Activated naive CD4-positive, alpha-beta T cell treated with anti-CD3 and anti-CD28 coated beads, Interleukin-2, amount 10 ng/mL, durations not matched to agents 7 days and 5 days (primary cell): ENCODE data around the gene SSR3.

ENCODE experiments used
- CTCF ChIA-PET: fragments of 350-600 bp; sonication (Branson Sonifier 250); formaldehyde crosslinking; loops from one replicate; lab custom pipeline; 2021; ENCODE audit warnings: antibody characterized with exemption; lab: Charles Lee
- DNase-seq: peaks from one replicate; pipeline ENCODE4 v3.0.0-alpha.2; 2020
- H3K27ac Mint-ChIP-seq: one replicate; pipeline ENCODE4 v1.8.0; 2021; ENCODE audit warnings: mild to moderate bottlenecking, moderate library complexity, mixed read lengths
- H3K27me3 Mint-ChIP-seq: one replicate; pipeline ENCODE4 v1.8.0; 2021; ENCODE audit warnings: mild to moderate bottlenecking, mixed read lengths
- H3K36me3 Mint-ChIP-seq: one replicate; pipeline ENCODE4 v1.8.0; 2021; ENCODE audit warnings: mixed read lengths
- H3K4me1 Mint-ChIP-seq: one replicate; pipeline ENCODE4 v1.8.0; 2021; ENCODE audit warnings: mixed read lengths
- H3K4me3 Mint-ChIP-seq: one replicate; pipeline ENCODE4 v1.8.0; 2021; ENCODE audit warnings: mild to moderate bottlenecking, moderate library complexity, mixed read lengths
- H3K9me3 Mint-ChIP-seq: one replicate; pipeline ENCODE4 v1.8.0; 2021; ENCODE audit warnings: mixed read lengths

Gene SSR3

DNA sequence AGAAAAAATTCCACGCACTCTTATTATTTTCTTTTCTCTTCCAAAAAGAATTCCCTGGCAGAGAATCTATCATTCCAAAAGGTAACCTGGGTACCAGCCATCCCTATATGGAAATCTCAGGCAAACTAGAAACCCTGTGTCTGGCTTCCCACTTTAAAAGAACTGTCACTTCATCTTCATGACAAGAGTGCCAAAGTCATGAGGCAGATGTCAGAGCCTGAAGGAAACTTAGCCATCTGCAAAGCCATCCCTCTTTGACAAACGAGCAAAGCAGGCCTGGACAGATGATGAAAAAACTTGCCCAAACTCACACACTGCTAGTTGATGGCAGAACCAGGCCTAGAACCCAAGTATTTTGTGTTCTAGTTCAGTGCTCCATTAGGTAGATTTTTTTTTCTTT, 15.9 kb downstream of the SSR3 start:
- H3K4me1 Mint-ChIP-seq: no peaks in the 10 kb centered on the region

DNA sequence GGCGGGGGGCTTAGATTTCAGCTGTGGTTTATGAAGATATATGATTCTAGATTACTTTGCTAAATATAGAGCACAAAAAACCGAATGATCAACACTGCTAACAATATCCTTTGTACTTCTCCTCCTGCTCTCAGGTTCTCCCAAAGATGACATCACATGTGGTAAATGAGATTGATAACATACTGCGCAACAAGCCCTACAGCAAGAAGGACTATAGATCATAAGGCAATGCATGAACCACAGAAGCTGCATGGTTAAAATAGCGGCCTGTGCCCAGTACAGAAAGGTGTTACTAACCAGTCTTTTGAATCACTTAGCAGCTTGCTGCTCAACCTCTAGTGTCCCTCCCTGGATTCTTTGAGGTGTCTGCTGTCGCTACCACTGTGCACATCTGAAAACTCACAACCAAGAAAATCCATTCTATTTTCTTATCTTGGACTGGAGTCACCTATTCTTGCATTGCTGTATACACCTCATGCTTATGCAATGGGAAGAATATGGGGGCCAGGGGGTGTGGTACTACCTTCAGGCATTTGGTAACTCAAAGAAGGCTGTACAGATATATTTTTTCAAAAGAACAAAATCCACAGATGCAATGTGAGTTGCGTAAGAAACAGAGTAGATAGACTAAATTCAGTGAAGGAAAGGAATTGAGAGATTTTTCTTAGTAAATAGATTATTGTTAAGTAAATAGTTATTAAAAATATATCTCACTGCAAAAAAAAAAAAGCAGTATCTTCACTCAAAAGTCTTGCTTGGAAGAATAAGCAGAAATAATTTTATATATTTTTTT, 18.2 kb downstream of the SSR3 start:
- no peaks in the 10 kb centered on the region for H3K4me1 Mint-ChIP-seq
- CTCF ChIA-PET: interaction anchor here (0.8 to 1.4 kb wide), 2 partner anchors 134 to 139 kb away, joined by 3 read pairs; no protein-coding TSS in a partner anchor
- H3K4me3 Mint-ChIP-seq: no peak overlapping the region

More for the DNA sequence above, 15.9 kb downstream of the SSR3 start:
- Mint-ChIP-seq H3K27ac (no peak overlapping the region), H3K4me3 (no peak overlapping the region), H3K27me3 (no peaks in the 10 kb centered on the region), H3K9me3 (no peaks in the 10 kb centered on the region), H3K36me3 (peaks cover 32% of the 10 kb centered on the region)
- no peak for DNase-seq
- CTCF ChIA-PET: interaction anchor here (1.2 to 1.4 kb wide), 2 partner anchors 9 to 599 kb away, joined by 4 read pairs; no protein-coding TSS in a partner anchor

DNA sequence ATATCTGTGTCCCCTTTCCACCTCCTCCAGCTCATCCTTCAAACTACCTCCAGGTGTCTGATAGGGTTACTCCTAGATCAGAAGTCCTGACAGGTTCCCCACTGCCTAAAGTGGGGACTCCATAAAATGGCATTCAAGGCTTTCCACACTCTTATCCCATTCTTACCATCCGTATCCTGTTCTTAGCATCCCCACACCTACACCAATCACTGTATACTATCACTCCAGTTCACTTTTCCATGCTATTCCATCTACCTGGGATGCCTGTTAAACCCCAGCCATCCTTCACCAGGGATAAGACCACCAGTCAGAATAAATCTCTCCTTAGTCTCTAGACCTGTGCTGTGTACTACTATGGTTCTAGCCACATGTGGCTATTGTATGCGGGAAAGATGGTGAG, 19.1 kb downstream of the SSR3 start:
- Mint-ChIP-seq H3K27ac (no peak overlapping the region), H3K9me3 (no peaks in the 10 kb centered on the region), H3K27me3 (no peaks in the 10 kb centered on the region), H3K36me3 (peaks cover 16% of the 10 kb centered on the region), H3K4me1 (no peaks in the 10 kb centered on the region), H3K4me3 (no peak overlapping the region)
- DNase-seq: no peak
- CTCF ChIA-PET: interaction anchor here (0.6 to 2.1 kb wide), 9 partner anchors 8 to 602 kb away, joined by 3 to 6 read pairs (median 3); no protein-coding TSS in a partner anchor

More for the DNA sequence above, 18.2 kb downstream of the SSR3 start:
- no peak for DNase-seq
- Mint-ChIP-seq H3K27me3 (no peaks in the 10 kb centered on the region), H3K27ac (no peak overlapping the region), H3K36me3 (peaks cover 21% of the 10 kb centered on the region), H3K9me3 (no peaks in the 10 kb centered on the region)

DNA sequence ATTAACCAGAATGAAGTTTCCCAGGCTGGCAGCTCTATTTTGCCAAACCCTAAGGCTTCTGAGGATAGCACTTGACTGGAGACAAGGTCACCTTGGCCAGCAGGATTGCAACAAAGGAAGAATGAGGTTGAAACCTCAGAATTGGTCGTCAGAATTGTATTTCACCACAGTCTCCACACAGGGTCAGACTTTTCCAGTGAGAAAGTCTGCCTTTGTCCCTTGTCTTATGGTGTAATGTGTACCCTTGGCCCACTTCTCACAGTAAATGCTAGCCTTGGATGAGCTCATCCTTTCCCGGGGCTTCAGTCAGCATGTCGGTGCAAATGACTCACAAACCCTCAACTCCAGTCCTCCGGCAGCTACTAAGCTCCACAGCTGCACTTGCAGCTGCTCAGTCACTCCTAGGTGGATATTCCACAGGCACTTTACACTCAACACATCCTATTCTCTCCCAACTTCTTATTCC, 19.7 kb downstream of the SSR3 start:
- Mint-ChIP-seq H3K27me3 (no peaks in the 10 kb centered on the region), H3K9me3 (no peaks in the 10 kb centered on the region), H3K4me3 (no peak overlapping the region), H3K4me1 (no peaks in the 10 kb centered on the region), H3K36me3 (peaks cover 14% of the 10 kb centered on the region), H3K27ac (no peak overlapping the region)
- CTCF ChIA-PET: interaction anchor here (0.6 to 2.1 kb wide), 11 partner anchors 9 to 602 kb away, joined by 3 to 6 read pairs (median 3); no protein-coding TSS in a partner anchor
- DNase-seq: no peak

DNA sequence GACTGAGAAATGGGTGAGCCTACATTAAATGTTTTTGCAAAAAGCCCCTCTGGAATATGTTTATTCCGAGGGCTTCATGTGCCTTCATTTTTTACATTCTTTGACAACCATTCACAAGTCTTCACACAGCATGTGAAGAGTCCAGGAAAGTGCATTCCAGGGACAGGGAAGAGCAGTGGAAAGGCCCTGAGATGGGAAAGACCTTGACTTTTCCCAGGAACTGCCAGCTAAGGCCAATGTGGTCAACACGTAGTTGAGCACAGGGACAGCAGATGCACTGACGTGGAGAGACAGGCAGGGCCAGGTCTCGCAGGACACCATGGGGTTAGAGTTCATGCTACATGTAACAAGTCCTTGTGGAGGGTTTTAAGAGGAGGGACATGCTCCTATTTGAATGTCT, 21.7 kb downstream of the SSR3 start:
- DNase-seq: no peak
- peaks cover 6% of the 10 kb centered on the region for H3K36me3 Mint-ChIP-seq
- H3K27ac Mint-ChIP-seq: no peak overlapping the region
- no peaks in the 10 kb centered on the region for H3K9me3 Mint-ChIP-seq
- no peaks in the 10 kb centered on the region for H3K27me3 Mint-ChIP-seq
- CTCF ChIA-PET: no interaction called here
- H3K4me1 Mint-ChIP-seq: no peaks in the 10 kb centered on the region
- H3K4me3 Mint-ChIP-seq: no peak overlapping the region

DNA sequence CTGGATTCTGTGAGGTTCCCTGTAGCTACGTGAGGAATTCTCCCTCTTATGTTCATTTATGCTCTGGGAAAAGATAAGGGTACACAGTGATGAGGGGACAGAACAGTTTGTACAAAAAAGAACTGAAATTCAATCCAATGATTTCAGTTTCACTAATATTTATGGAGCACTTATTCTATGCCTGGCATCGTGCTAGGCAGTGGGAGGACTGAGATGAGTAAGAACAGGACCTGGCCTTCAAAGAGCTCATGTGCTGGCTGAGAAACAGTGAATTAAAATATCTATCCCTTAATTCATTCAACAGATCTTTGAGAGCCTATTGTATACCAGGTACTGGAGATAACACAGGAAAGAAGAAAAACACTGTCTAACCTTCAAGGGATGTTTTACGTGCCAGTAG, 22.2 kb downstream of the SSR3 start:
- no peak for DNase-seq
- no peak overlapping the region for H3K27ac Mint-ChIP-seq
- H3K36me3 Mint-ChIP-seq: peaks cover 5% of the 10 kb centered on the region
- no peak overlapping the region for H3K4me3 Mint-ChIP-seq
- no peaks in the 10 kb centered on the region for H3K9me3 Mint-ChIP-seq
- CTCF ChIA-PET: no interaction called here
- H3K27me3 Mint-ChIP-seq: peaks cover 3% of the 10 kb centered on the region
- H3K4me1 Mint-ChIP-seq: peaks cover under 1% of the 10 kb centered on the region

DNA sequence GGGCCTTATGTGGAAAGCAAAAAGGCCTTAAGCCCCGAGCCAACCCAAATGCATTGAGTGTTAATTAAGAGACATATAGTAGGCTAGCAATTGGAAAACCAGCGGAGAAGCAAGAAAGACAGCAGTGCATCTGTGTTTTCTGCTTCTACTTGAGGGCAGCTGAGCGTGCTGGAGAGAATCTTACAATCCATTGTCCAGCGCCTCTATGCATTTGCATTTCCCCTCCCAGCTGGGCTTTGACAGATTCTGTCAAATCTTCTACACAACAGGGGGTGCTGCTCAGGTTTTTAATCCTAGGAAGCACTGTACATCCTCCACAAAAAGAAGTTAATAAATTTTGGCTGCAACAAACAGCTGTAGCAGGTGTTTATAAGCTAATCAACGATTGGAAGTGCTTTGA, 23.9 kb downstream of the SSR3 start:
- Mint-ChIP-seq H3K9me3 (no peaks in the 10 kb centered on the region), H3K36me3 (no peaks in the 10 kb centered on the region)
- CTCF ChIA-PET: interaction anchor here (0.6 to 0.9 kb wide), 3 partner anchors 10 to 488 kb away, joined by 3 to 4 read pairs (median 3); no protein-coding TSS in a partner anchor

DNA sequence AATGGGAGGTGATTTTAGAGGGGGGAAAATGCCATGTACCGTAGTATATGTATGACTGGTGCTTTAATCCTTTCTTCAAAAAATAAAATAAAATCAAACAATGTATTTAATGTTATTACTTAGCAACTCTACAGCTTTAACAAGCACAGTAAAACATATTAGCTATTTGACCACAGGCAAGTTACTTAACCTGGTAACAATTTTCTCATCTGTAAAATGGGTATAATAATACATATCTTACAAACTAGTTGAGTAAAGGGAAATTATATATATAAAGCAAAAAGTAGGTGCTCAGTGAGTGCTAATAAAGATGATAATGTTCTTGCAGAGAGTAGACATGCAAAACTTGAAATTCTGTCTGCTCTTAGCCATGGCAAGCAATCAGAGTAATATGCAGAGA, 27.9 kb downstream of the SSR3 start:
- peaks cover 18% of the 10 kb centered on the region for H3K36me3 Mint-ChIP-seq
- peaks cover 8% of the 10 kb centered on the region for H3K27me3 Mint-ChIP-seq
- CTCF ChIA-PET: interaction anchor here (0.7 to 1.0 kb wide), 2 partner anchors 18 to 206 kb away, joined by 3 read pairs; no protein-coding TSS in a partner anchor
- no peak overlapping the region for H3K27ac Mint-ChIP-seq
- peaks cover 12% of the 10 kb centered on the region for H3K9me3 Mint-ChIP-seq
- DNase-seq: no peak
- H3K4me1 Mint-ChIP-seq: peaks cover 32% of the 10 kb centered on the region
- H3K4me3 Mint-ChIP-seq: no peak overlapping the region

More for the DNA sequence above, 23.9 kb downstream of the SSR3 start:
- peaks cover 3% of the 10 kb centered on the region for H3K4me1 Mint-ChIP-seq
- no peak for DNase-seq
- peak overlapping the region; percentile 47 for H3K27ac Mint-ChIP-seq
- no peak overlapping the region for H3K4me3 Mint-ChIP-seq
- H3K27me3 Mint-ChIP-seq: peaks cover 4% of the 10 kb centered on the region

DNA sequence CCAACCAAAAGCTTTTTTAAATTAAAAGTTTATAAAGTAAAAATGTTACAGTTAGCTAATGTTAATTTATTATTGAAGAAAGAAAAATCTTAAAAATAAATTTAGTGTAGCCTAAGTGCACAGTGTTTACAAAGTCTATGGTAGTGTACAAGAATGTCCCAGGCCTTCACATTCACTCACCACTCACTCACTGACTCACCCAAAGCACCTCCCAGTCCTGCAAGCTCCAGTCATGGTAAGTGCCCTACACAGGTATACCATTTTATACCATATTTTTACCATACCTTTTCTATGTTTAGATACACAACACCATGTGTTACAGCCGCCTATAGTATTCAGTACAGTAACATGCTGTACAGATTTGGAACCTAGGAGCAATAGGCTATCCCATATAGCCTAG, 29.1 kb downstream of the SSR3 start:
- peaks cover 18% of the 10 kb centered on the region for H3K36me3 Mint-ChIP-seq
- DNase-seq: no peak
- no peak overlapping the region for H3K27ac Mint-ChIP-seq
- peaks cover 12% of the 10 kb centered on the region for H3K9me3 Mint-ChIP-seq
- CTCF ChIA-PET: interaction anchor here (0.7 to 2.1 kb wide), 6 partner anchors 9 to 556 kb away, joined by 3 to 6 read pairs (median 4); partner anchors contain the start of gene TIPARP
- H3K4me1 Mint-ChIP-seq: peaks cover 32% of the 10 kb centered on the region
- no peak overlapping the region for H3K4me3 Mint-ChIP-seq
- H3K27me3 Mint-ChIP-seq: peaks cover 8% of the 10 kb centered on the region

DNA sequence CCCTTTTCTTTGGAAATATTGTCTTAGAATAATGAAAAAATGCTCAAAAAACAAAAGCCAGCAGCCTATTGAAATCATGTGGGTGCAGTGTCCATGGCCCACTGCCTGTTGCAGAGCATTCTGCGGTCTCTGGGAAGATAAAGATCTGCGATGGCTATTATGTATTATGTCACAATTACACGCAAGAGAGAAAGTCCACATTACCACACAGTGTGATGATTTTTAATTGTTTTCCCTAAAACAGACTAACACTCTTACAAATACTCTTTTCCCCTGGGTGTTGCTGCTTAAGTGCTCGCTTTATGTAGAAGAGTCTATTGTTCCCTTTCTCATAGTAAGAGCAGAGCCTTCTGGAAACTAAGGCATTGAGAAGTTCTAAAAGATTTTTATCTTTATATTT, 32.2 kb downstream of the SSR3 start:
- Mint-ChIP-seq H3K4me1 (peaks cover 41% of the 10 kb centered on the region), H3K27ac (no peak overlapping the region), H3K9me3 (peaks cover 12% of the 10 kb centered on the region), H3K4me3 (no peak overlapping the region), H3K27me3 (peaks cover 16% of the 10 kb centered on the region), H3K36me3 (peaks cover 18% of the 10 kb centered on the region)
- no peak for DNase-seq
- CTCF ChIA-PET: interaction anchor here (0.6 to 1.9 kb wide), 3 partner anchors 27 to 614 kb away, joined by 3 to 5 read pairs (median 4); no protein-coding TSS in a partner anchor

DNA sequence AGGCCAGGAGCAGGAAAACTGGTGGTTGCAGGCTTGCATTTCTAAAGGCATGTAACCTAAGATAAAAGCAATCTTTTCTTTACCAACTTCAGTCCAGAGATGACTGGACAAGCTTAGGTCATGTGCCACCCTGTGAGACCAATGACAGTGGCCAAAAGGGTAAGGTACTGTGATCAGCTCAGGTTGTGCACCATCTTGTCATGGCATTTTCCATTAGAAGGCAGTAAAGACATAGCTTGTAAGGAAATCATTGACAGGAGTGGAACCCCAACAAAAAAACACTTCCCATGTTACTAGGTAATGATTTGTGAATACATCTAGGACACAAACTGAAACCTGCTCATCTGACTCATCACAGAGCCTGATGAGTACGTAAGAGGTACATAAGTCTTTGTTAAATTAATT, 35.2 kb downstream of the SSR3 start:
- CTCF ChIA-PET: interaction anchor here (0.6 to 2.2 kb wide), 4 partner anchors 9 to 368 kb away, joined by 3 to 6 read pairs (median 4); no protein-coding TSS in a partner anchor
- Mint-ChIP-seq H3K27me3 (peaks cover 19% of the 10 kb centered on the region), H3K9me3 (peaks cover 12% of the 10 kb centered on the region), H3K36me3 (peaks cover 18% of the 10 kb centered on the region), H3K4me1 (peaks cover 33% of the 10 kb centered on the region), H3K4me3 (no peak overlapping the region), H3K27ac (no peak overlapping the region)
- DNase-seq: no peak

DNA sequence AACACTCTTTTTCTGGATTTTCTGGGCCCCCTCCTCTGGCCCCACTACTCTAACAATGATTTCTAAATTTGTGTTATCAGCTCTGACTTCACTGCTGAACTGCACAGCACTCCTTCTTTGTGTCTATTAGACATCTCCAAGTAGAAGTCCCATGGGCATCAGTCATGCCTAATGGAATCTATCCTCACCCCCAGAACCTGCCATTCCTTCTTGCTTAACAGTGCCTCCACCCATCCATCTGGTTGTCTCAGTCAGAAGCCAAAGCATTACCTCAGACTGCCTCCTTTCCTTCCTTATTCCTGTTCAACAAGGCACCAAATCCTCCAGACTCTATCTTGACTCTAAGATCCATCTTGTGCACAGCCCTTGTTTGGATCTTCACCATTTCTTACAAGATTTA, 36.2 kb downstream of the SSR3 start:
- H3K4me3 Mint-ChIP-seq: no peak overlapping the region
- peaks cover 23% of the 10 kb centered on the region for H3K4me1 Mint-ChIP-seq
- peaks cover 10% of the 10 kb centered on the region for H3K36me3 Mint-ChIP-seq
- H3K9me3 Mint-ChIP-seq: peaks cover 5% of the 10 kb centered on the region
- CTCF ChIA-PET: interaction anchor here (1.0 to 2.2 kb wide), 4 partner anchors 8 to 618 kb away, joined by 3 to 6 read pairs (median 4); no protein-coding TSS in a partner anchor
- H3K27ac Mint-ChIP-seq: no peak overlapping the region
- H3K27me3 Mint-ChIP-seq: peaks cover 15% of the 10 kb centered on the region
- no peak for DNase-seq

DNA sequence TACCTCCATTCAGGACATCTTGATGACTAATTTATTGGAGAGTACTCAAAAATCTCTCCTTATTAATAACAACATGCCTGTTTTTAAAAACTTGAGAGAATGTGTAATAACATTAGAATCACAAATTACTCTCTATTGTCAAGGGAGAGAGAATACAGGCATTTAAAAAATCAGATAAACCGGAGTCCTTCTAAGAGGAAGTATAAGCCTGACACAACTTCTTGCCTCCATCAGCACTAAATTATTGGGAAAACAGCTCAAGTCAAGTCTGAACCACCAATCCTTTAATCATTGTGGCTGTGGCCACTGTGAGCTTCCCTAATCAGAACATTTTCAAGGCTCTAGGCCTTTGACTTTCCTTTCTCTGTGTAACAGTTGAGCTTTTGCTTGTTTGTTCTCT, 38.0 kb downstream of the SSR3 start:
- no peak for DNase-seq
- Mint-ChIP-seq H3K9me3 (no peaks in the 10 kb centered on the region), H3K4me3 (no peak overlapping the region), H3K27me3 (peaks cover 15% of the 10 kb centered on the region), H3K27ac (no peak overlapping the region), H3K36me3 (no peaks in the 10 kb centered on the region), H3K4me1 (peaks cover 22% of the 10 kb centered on the region)
- CTCF ChIA-PET: interaction anchor here (1.7 kb wide), 2 partner anchors 156 to 620 kb away, joined by 5 to 6 read pairs; no protein-coding TSS in a partner anchor

DNA sequence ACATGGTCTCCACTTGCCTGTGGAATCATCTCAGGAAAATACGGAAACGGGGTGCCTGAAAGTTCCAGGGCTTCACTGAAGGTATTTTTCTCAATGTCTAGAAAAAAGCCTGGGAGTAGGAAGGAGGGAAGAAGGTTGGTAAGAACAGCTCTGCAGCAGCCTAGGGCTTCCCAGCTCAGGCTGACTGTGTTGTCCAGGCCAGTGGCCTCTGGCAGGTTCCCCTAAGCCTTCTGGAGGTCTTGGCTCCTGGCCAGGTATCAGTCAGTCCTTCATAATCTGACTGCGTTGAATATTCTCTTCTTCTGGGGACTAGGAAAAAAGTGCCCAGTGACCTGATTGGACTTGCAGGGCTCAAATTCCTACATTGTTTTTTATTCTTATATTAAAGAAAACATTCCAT, 38.6 kb downstream of the SSR3 start:
- H3K27ac Mint-ChIP-seq: no peak overlapping the region
- peaks cover 29% of the 10 kb centered on the region for H3K4me1 Mint-ChIP-seq
- H3K9me3 Mint-ChIP-seq: no peaks in the 10 kb centered on the region
- H3K4me3 Mint-ChIP-seq: no peak overlapping the region
- peaks cover 15% of the 10 kb centered on the region for H3K27me3 Mint-ChIP-seq
- no peak for DNase-seq
- H3K36me3 Mint-ChIP-seq: no peaks in the 10 kb centered on the region
- CTCF ChIA-PET: interaction anchor here (0.7 to 1.8 kb wide), 3 partner anchors 157 to 621 kb away, joined by 4 to 5 read pairs (median 5); no protein-coding TSS in a partner anchor
